Common myeloid progenitor, CD34-positive (primary cell): Measurements from ENCODE around the gene CDC26.
"Not testable (repeated sequence)": the region's sequence is repeated elsewhere in the genome, so short reads cannot be mapped to it uniquely, and the experiment has no call there.

Experiments used
- CTCF ChIA-PET: fragments of 350-600 bp; sonication (Branson Sonifier 250); formaldehyde crosslinking; loops from one replicate; lab custom pipeline; 2021; ENCODE audit warnings: antibody characterized with exemption; lab: Charles Lee
- POLR2A ChIA-PET: fragments of 350-600 bp; sonication (Branson Sonifier 250); formaldehyde crosslinking; loops from one replicate; lab custom pipeline; 2021; ENCODE audit warnings: antibody characterized with exemption; lab: Charles Lee
- DNase-seq, 3 donors: peaks; one replicate each; pipeline versions ENCODE4 v3.0.0 to v3.0.0-alpha.2; 2013
- H3K27ac ChIP-seq, 2 experiments: 1 replicate in 1 of 2; 2 replicates in 1 of 2; pipeline ENCODE4 v1.7.0; 2013; ENCODE audit warnings: inconsistent platforms in 2 of 2, low read length in 2 of 2, mild to moderate bottlenecking in 2 of 2, low read depth in 1 of 2, moderate library complexity in 1 of 2; ENCODE audit not compliant: severe bottlenecking in 2 of 2, insufficient read depth in 1 of 2, poor library complexity in 1 of 2
- H3K27me3 ChIP-seq, 5 experiments: replicated peaks in 2 of 5; 1 replicate in 3 of 5; 2 replicates in 2 of 5; pipeline versions ENCODE4 v1.6.1 to v1.7.0; 2013; ENCODE audit warnings: low read length in 4 of 5, mild to moderate bottlenecking in 2 of 5, moderate library complexity in 2 of 5, inconsistent platforms in 1 of 5; ENCODE audit not compliant: insufficient read depth in 5 of 5, control insufficient read depth in 4 of 5
- H3K36me3 ChIP-seq, 4 experiments: 1 replicate in 2 of 4; 2 replicates in 2 of 4; pipeline versions ENCODE4 v1.6.1 to v1.7.0; 2013; ENCODE audit warnings: low read length in 3 of 4, control low read depth in 1 of 4, mild to moderate bottlenecking in 1 of 4; ENCODE audit not compliant: control insufficient read depth in 4 of 4, insufficient read depth in 4 of 4
- H3K4me1 ChIP-seq, 4 experiments: 1 replicate in 3 of 4; 2 replicates in 1 of 4; pipeline versions ENCODE4 v1.6.1 to v1.7.1; 2013; ENCODE audit warnings: low read length in 3 of 4, mild to moderate bottlenecking in 3 of 4, control low read depth in 1 of 4, inconsistent platforms in 1 of 4, moderate library complexity in 1 of 4; ENCODE audit not compliant: control insufficient read depth in 4 of 4, insufficient read depth in 4 of 4; ENCODE audit errors: control extremely low read depth in 1 of 4
- H3K4me3 ChIP-seq, 7 experiments: 1 replicate in 4 of 7; 2 replicates in 3 of 7; pipeline versions ENCODE4 v1.5.1 to v1.7.0; 2013; ENCODE audit warnings: mild to moderate bottlenecking in 7 of 7, low read length in 6 of 7, moderate library complexity in 6 of 7, inconsistent platforms in 2 of 7, low read depth in 2 of 7, control low read depth in 1 of 7; ENCODE audit not compliant: insufficient read depth in 4 of 7, control insufficient read depth in 1 of 7; ENCODE audit errors: extremely low read depth in 1 of 7
- H3K9me3 ChIP-seq, 5 experiments: 1 replicate in 4 of 5; 2 replicates in 1 of 5; pipeline versions ENCODE4 v1.6.1 to v1.7.1; 2013; ENCODE audit warnings: low read length in 4 of 5, mild to moderate bottlenecking in 2 of 5, inconsistent platforms in 1 of 5, low read depth in 1 of 5, moderate library complexity in 1 of 5; ENCODE audit not compliant: control insufficient read depth in 4 of 5, insufficient read depth in 2 of 5; ENCODE audit errors: control extremely low read depth in 1 of 5
- WGBS: methylation state at CpG from one replicate; pipeline ENCODE4 v1.1.5; 2013; ENCODE audit not compliant: insufficient coverage; 5-methylcytosine and 5-hydroxymethylcytosine counted together

CDC26 gene

GRCh38 chr9:113296247-113296646, 20.9 kb upstream of the CDC26 start:
- DNase-seq, H3K4me1 ChIP-seq, POLR2A ChIA-PET, H3K27ac ChIP-seq, H3K9me3 ChIP-seq, H3K4me3 ChIP-seq, H3K27me3 ChIP-seq: not testable (repeated sequence)
- CTCF ChIA-PET = interaction anchor here (1.3 kb wide), 1 partner anchor 14 kb away, joined by 3 read pairs; no protein-coding TSS in a partner anchor
- H3K36me3 ChIP-seq = peaks cover 11 to 28% (median 20%) of the 10 kb centered on the region in 4 experiments
- 96% methylated on average over 7 of the region's 8 CpGs for WGBS

- H3K36me3 ChIP-seq = peaks cover 21 to 56% (median 38%) of the 10 kb centered on the region in 4 experiments
- WGBS = 93% methylated on average over 7 of the region's 7 CpGs
- POLR2A ChIA-PET = no interaction called here
- H3K4me3 ChIP-seq = no peak overlapping the region
- H3K4me1 ChIP-seq = peaks cover 0 to 2% (median under 1%) of the 10 kb centered on the region in 4 experiments
- DNase-seq = no peak
- no peak overlapping the region for H3K27ac ChIP-seq
- no peaks in the 10 kb centered on the region for H3K27me3 ChIP-seq
- H3K9me3 ChIP-seq = no peaks in the 10 kb centered on the region
- CTCF ChIA-PET = no interaction called here
Observed at GRCh38 chr9:113293285-113293878, 18.0 kb upstream of the CDC26 start.

GRCh38 chr9:113290052-113290607, 14.8 kb upstream of the CDC26 start:
- peak in 2 of 3 donors; percentile 15 to 26 for DNase-seq
- no peaks in the 10 kb centered on the region for H3K9me3 ChIP-seq
- ChIA-PET POLR2A (interaction anchor here (1.3 kb wide), 1 partner anchor 12 kb away, joined by 4 read pairs; no protein-coding TSS in a partner anchor), CTCF (interaction anchor here (0.9 to 1.7 kb wide), 2 partner anchors 15 to 19 kb away, joined by 3 to 4 read pairs; partner anchors contain the start of genes CDC26 and PRPF4)
- H3K36me3 ChIP-seq = peaks cover 33 to 84% (median 61%) of the 10 kb centered on the region in 4 experiments
- peaks cover 0 to 2% (median under 1%) of the 10 kb centered on the region in 4 experiments for H3K4me1 ChIP-seq
- no peaks in the 10 kb centered on the region for H3K27me3 ChIP-seq
- no peak overlapping the region for H3K4me3 ChIP-seq
- 80% methylated on average over 5 of the region's 6 CpGs for WGBS
- peak overlapping the region in 1 of 2 experiments; percentile 37 for H3K27ac ChIP-seq

- no peak for DNase-seq
- Histone ChIP-seq H3K4me3 (no peak overlapping the region), H3K27ac (peak overlapping the region in 1 of 2 experiments; percentile 37), H3K27me3 (no peaks in the 10 kb centered on the region), H3K36me3 (peaks cover 34 to 93% (median 69%) of the 10 kb centered on the region in 4 experiments), H3K9me3 (no peaks in the 10 kb centered on the region), H3K4me1 (peaks cover 0 to 2% (median under 1%) of the 10 kb centered on the region in 4 experiments)
- CTCF ChIA-PET = no interaction called here
- WGBS = 94% methylated on average over 2 of the region's 2 CpGs
- POLR2A ChIA-PET = no interaction called here
Observed at GRCh38 chr9:113289091-113289490, 13.7 kb upstream of the CDC26 start.

GRCh38 chr9:113281356-113281755, 6.0 kb upstream of the CDC26 start:
- POLR2A ChIA-PET = interaction anchor here (0.6 kb wide), 1 partner anchor 1033 kb away, joined by 3 read pairs; no protein-coding TSS in a partner anchor
- CTCF ChIA-PET = interaction anchor here (1.0 kb wide), 1 partner anchor 20 kb away, joined by 3 read pairs; no protein-coding TSS in a partner anchor
- Histone ChIP-seq H3K4me1 (peaks cover 0 to 8% (median 5%) of the 10 kb centered on the region in 4 experiments), H3K27me3 (no peaks in the 10 kb centered on the region), H3K9me3 (no peaks in the 10 kb centered on the region), H3K4me3 (no peak overlapping the region), H3K36me3 (peaks cover 21 to 80% (median 61%) of the 10 kb centered on the region in 4 experiments), H3K27ac (no peak overlapping the region)
- 100% methylated on average over 4 of the region's 4 CpGs for WGBS
- DNase-seq = no peak

GRCh38 chr9:113278840-113279239, 3.5 kb upstream of the CDC26 start:
- no peak overlapping the region for H3K27ac ChIP-seq
- H3K36me3 ChIP-seq = peaks cover 18 to 58% (median 45%) of the 10 kb centered on the region in 4 experiments
- DNase-seq = no peak
- 100% methylated on average over 4 of the region's 4 CpGs for WGBS
- H3K27me3 ChIP-seq = no peaks in the 10 kb centered on the region
- ChIA-PET POLR2A (interaction anchor here (1.7 kb wide), 1 partner anchor 12 kb away, joined by 4 read pairs; no protein-coding TSS in a partner anchor), CTCF (no interaction called here)
- H3K4me1 ChIP-seq = peaks cover 10 to 27% (median 15%) of the 10 kb centered on the region in 4 experiments
- H3K4me3 ChIP-seq = no peak overlapping the region
- no peaks in the 10 kb centered on the region for H3K9me3 ChIP-seq
